HepG2 (cell line): ENCODE measurements around the gene TOMM40L. TPM values are rescaled to one million over a fixed set of nuclear protein-coding genes. Genes with fewer than 3 reads are reported as not detected.

Experiments used
- BRF2 ChIP-seq: sonication (generic); formaldehyde crosslinking; IDR thresholded peaks from 2 replicates; pipeline ENCODE4 v1.8.1; 2022; ENCODE audit warnings: mild to moderate bottlenecking, missing genetic modification reagents
- ELF3 ChIP-seq: IDR thresholded peaks from 2 replicates; pipeline ENCODE4 v1.6.1; 2016; ENCODE audit warnings: missing genetic modification reagents, missing compliant biosample characterization
- EZH2 ChIP-seq: conservative IDR thresholded peaks from 2 replicates; pipeline ENCODE4 v1.6.1; 2012; ENCODE audit warnings: mild to moderate bottlenecking, low read depth, low read length, moderate library complexity
- FOSL2 ChIP-seq: sonication (generic); formaldehyde crosslinking; IDR thresholded peaks from 2 replicates; pipeline ENCODE4 v1.4.0; 2020; ENCODE audit warnings: missing genetic modification reagents
- HINFP ChIP-seq: sonication (generic); formaldehyde crosslinking; IDR thresholded peaks from 2 replicates; pipeline ENCODE4 v1.4.0; 2020; ENCODE audit warnings: low read depth, mild to moderate bottlenecking, missing genetic modification reagents
- KDM5A ChIP-seq: fragments of 200-600 bp; sonication (generic); IDR thresholded peaks from 2 replicates; pipeline ENCODE4 v1.7.0; 2018; ENCODE audit warnings: antibody characterized with exemption, mild to moderate bottlenecking, low read length, borderline replicate concordance
- MEIS2 ChIP-seq: sonication (generic); formaldehyde crosslinking; IDR thresholded peaks from 2 replicates; pipeline ENCODE4 v1.9.0; 2021; ENCODE audit warnings: mild to moderate bottlenecking, missing genetic modification reagents
- NR2C2 ChIP-seq: sonication (generic); formaldehyde crosslinking; IDR thresholded peaks from 2 replicates; pipeline ENCODE4 v1.4.0; 2020; ENCODE audit warnings: missing genetic modification reagents, mild to moderate bottlenecking, moderate library complexity, borderline replicate concordance
- SP1 ChIP-seq, 2 experiments: fragments of 450-650 bp in 1 of 2; sonication (generic) in 1 of 2; formaldehyde crosslinking in 1 of 2; IDR thresholded peaks; 2 replicates each; pipeline versions ENCODE4 v1.4.0 to v1.6.1; 2016 to 2020; ENCODE audit warnings: missing genetic modification reagents in 1 of 2
- ZBTB40 ChIP-seq, 2 experiments: fragments of 450-650 bp in 1 of 2; sonication (generic) in 1 of 2; formaldehyde crosslinking in 1 of 2; IDR thresholded peaks; 2 replicates each; pipeline versions ENCODE4 v1.6.1 to v1.8.0; 2016 to 2022; ENCODE audit warnings: antibody characterized with exemption in 1 of 2, mild to moderate bottlenecking in 1 of 2, missing genetic modification reagents in 1 of 2
- ZNF281 ChIP-seq: sonication (generic); formaldehyde crosslinking; IDR thresholded peaks from 2 replicates; pipeline ENCODE4 v1.4.0; 2020; ENCODE audit warnings: missing genetic modification reagents, borderline replicate concordance
- ZNF720 ChIP-seq: sonication (generic); formaldehyde crosslinking; IDR thresholded peaks from 2 replicates; pipeline ENCODE4 v1.4.0; 2020; ENCODE audit warnings: missing genetic modification reagents
- polyA plus RNA-seq, 8 experiments: library from polyadenylated mRNA; depleted of rRNA in 3 of 8; stranded (reverse) in 7 of 8; unstranded in 1 of 8; fragments of >200 nt; fragmentation: Illumina TruSeq in 4 of 8; extraction: Trizol in 4 of 8; gene quantifications; 2 replicates each; pipeline versions ENCODE4 v1.2.1 to v1.2.3, GENCODE V29; 2011 to 2016; ENCODE audit warnings: low read depth in 4 of 8, missing spikeins in 1 of 8, mixed read lengths in 1 of 8; ENCODE audit not compliant: insufficient read depth in 1 of 8
- total RNA-seq, 5 experiments: library from RNA; depleted of rRNA; stranded (reverse); fragments of >200 nt; fragmentation: Illumina TruSeq; extraction: Trizol; gene quantifications; 2 replicates each; pipeline ENCODE4 v1.2.3, GENCODE V29; 2016; ENCODE audit warnings: low read depth in 1 of 5

TOMM40L gene
- total and polyA plus RNA-seq, 2 of the 13 experiments (the other 11 are each of a cell fraction or from before 2014, with no cell fraction given), result 14.1 to 26.2 TPM

GRCh38 chr1:161223805-161224694 lies 1.8 kb upstream of the TOMM40L start (continued):
- peak; percentile 97 for TF ChIP-seq ZNF281 (CRISPR knock-in tag)
- TF ChIP-seq FOSL2 (CRISPR knock-in tag), result peak; percentile 91
- 0 out of 2 replicates have a peak, but pooled peaks have one; percentile 9 for TF ChIP-seq HINFP (CRISPR knock-in tag)
- no peak for TF ChIP-seq ZNF720 (CRISPR knock-in tag)
- no peak for TF ChIP-seq ZBTB40 (IDR thresholded peaks at IDR 0.05)
- no peak; the same call in 1 of the 2 replicates for TF ChIP-seq ZBTB40 (CRISPR knock-in tag; IDR thresholded peaks at IDR 0.05)
- TF ChIP-seq EZH2, result no peak
- TF ChIP-seq SP1 (IDR thresholded peaks at IDR 0.05), result no peak
- TF ChIP-seq SP1 (CRISPR knock-in tag; IDR thresholded peaks at IDR 0.05), result no peak
- peak; percentile 84 for TF ChIP-seq NR2C2
- TF ChIP-seq ELF3, result peak; percentile 84
- 0 out of 2 replicates have a peak, but pooled peaks have one; percentile 8 for TF ChIP-seq BRF2 (CRISPR knock-in tag)
- TF ChIP-seq KDM5A, result no peak; the same call in 1 of the 2 replicates
- peak; percentile 62; the same call in 1 of the 2 replicates for TF ChIP-seq MEIS2 (CRISPR knock-in tag)
